HepG2 (cell line): Measurements from ENCODE around the gene COPS6. TPM values are rescaled to one million over a fixed set of nuclear protein-coding genes. Genes with fewer than 3 reads are reported as not detected.
A peak's percentile ranks its signal among the peaks of the same experiment; 100 is the strongest.

ENCODE experiments used
- FOXO4 ChIP-seq: sonication (generic); formaldehyde crosslinking; conservative IDR thresholded peaks from 2 replicates; pipeline ENCODE4 v1.8.1; 2023; ENCODE audit warnings: missing genetic modification reagents
- MAFF ChIP-seq: IDR thresholded peaks from 2 replicates; pipeline ENCODE4 v1.6.1; 2011; ENCODE audit warnings: low read depth, low read length, improper control_type of control experiment
- MBD4 ChIP-seq: IDR thresholded peaks from 2 replicates; pipeline ENCODE4 v1.6.1; 2012; ENCODE audit warnings: low read length, inconsistent platforms, borderline replicate concordance
- MYPOP ChIP-seq: sonication (generic); formaldehyde crosslinking; IDR thresholded peaks from 2 replicates; pipeline ENCODE4 v1.8.1; 2023; ENCODE audit warnings: mild to moderate bottlenecking, moderate library complexity, missing genetic modification reagents
- SNAPC4 ChIP-seq: sonication (generic); formaldehyde crosslinking; IDR thresholded peaks from 2 replicates; pipeline ENCODE4 v1.4.0; 2020; ENCODE audit warnings: mild to moderate bottlenecking, missing genetic modification reagents
- ZFY ChIP-seq: sonication (generic); formaldehyde crosslinking; IDR thresholded peaks from 2 replicates; pipeline ENCODE4 v1.4.0; 2020; ENCODE audit warnings: missing genetic modification reagents
- ZIK1 ChIP-seq: sonication (generic); formaldehyde crosslinking; IDR thresholded peaks from 2 replicates; pipeline ENCODE4 v1.5.0; 2020; ENCODE audit warnings: mild to moderate bottlenecking, low read depth, missing genetic modification reagents, borderline replicate concordance
- ZNF276 ChIP-seq: sonication (generic); formaldehyde crosslinking; IDR thresholded peaks from 2 replicates; pipeline ENCODE4 v1.4.0; 2020; ENCODE audit warnings: mild to moderate bottlenecking, low read depth, missing genetic modification reagents
- ZNF326 ChIP-seq: sonication (generic); formaldehyde crosslinking; IDR thresholded peaks from 2 replicates; pipeline ENCODE4 v1.4.0; 2020; ENCODE audit warnings: missing genetic modification reagents, borderline replicate concordance
- ZNF597 ChIP-seq: sonication (generic); formaldehyde crosslinking; IDR thresholded peaks from 2 replicates; pipeline ENCODE4 v1.5.0; 2020; ENCODE audit warnings: missing genetic modification reagents
- ZNF687 ChIP-seq: sonication (generic); formaldehyde crosslinking; IDR thresholded peaks from 2 replicates; pipeline ENCODE4 v1.5.1; 2020; ENCODE audit warnings: mild to moderate bottlenecking, missing genetic modification reagents, moderate library complexity
- ZNF839 ChIP-seq: sonication (generic); formaldehyde crosslinking; IDR thresholded peaks from 2 replicates; pipeline ENCODE4 v1.4.0; 2020; ENCODE audit warnings: missing genetic modification reagents, mild to moderate bottlenecking, borderline replicate concordance
- ZZZ3 ChIP-seq: sonication (generic); formaldehyde crosslinking; IDR thresholded peaks from 2 replicates; pipeline ENCODE4 v1.4.0; 2020; ENCODE audit warnings: missing genetic modification reagents, mild to moderate bottlenecking, borderline replicate concordance
- polyA plus RNA-seq, 8 experiments: library from polyadenylated mRNA; depleted of rRNA in 3 of 8; stranded (reverse) in 7 of 8; unstranded in 1 of 8; fragments of >200 nt; fragmentation: Illumina TruSeq in 4 of 8; extraction: Trizol in 4 of 8; gene quantifications; 2 replicates each; pipeline versions ENCODE4 v1.2.1 to v1.2.3, GENCODE V29; 2011 to 2016; ENCODE audit warnings: low read depth in 4 of 8, missing spikeins in 1 of 8, mixed read lengths in 1 of 8; ENCODE audit not compliant: insufficient read depth in 1 of 8
- total RNA-seq, 5 experiments: library from RNA; depleted of rRNA; stranded (reverse); fragments of >200 nt; fragmentation: Illumina TruSeq; extraction: Trizol; gene quantifications; 2 replicates each; pipeline ENCODE4 v1.2.3, GENCODE V29; 2016; ENCODE audit warnings: low read depth in 1 of 5

COPS6 gene
- total and polyA plus RNA-seq, 2 of the 13 experiments (the other 11 are each of a cell fraction or from before 2014, with no cell fraction given) = 33.4 to 117 TPM

GRCh38 chr7:100081535-100082102 is 7.2 kb upstream of the COPS6 start, which contains the start of gene ZNF3 (continued):
- TF ChIP-seq ZNF276 (CRISPR knock-in tag) (no peak; the same call in 1 of the 2 replicates), ZNF597 (CRISPR knock-in tag) (no peak), ZNF326 (CRISPR knock-in tag) (no peak), MAFF (peak; percentile 99), FOXO4 (0 out of 2 replicates have a peak, but pooled peaks have one; percentile 30), ZNF687 (peak; percentile 98), ZZZ3 (CRISPR knock-in tag) (peak; percentile 69; the same call in 1 of the 2 replicates), SNAPC4 (CRISPR knock-in tag) (peak; percentile 90; the same call in 1 of the 2 replicates), ZFY (CRISPR knock-in tag) (peak; percentile 96), MBD4 (no peak), ZIK1 (CRISPR knock-in tag) (peak; percentile 91), MYPOP (CRISPR knock-in tag) (no peak; the same call in 1 of the 2 replicates), ZNF839 (peak; percentile 53; the same call in 1 of the 2 replicates)
